ENCODE data around the gene CCDC182.

GRCh38 chr17:57732062-57732461 is 13.0 kb downstream of the CCDC182 start:
- TF ChIP-seq POLR2A (IDR thresholded peaks at IDR 0.05) (no peak), CTCF (IDR thresholded peaks at IDR 0.05) (no peak)
